ENCODE results near the gene ZBTB24.

The ZBTB24 gene

DNA sequence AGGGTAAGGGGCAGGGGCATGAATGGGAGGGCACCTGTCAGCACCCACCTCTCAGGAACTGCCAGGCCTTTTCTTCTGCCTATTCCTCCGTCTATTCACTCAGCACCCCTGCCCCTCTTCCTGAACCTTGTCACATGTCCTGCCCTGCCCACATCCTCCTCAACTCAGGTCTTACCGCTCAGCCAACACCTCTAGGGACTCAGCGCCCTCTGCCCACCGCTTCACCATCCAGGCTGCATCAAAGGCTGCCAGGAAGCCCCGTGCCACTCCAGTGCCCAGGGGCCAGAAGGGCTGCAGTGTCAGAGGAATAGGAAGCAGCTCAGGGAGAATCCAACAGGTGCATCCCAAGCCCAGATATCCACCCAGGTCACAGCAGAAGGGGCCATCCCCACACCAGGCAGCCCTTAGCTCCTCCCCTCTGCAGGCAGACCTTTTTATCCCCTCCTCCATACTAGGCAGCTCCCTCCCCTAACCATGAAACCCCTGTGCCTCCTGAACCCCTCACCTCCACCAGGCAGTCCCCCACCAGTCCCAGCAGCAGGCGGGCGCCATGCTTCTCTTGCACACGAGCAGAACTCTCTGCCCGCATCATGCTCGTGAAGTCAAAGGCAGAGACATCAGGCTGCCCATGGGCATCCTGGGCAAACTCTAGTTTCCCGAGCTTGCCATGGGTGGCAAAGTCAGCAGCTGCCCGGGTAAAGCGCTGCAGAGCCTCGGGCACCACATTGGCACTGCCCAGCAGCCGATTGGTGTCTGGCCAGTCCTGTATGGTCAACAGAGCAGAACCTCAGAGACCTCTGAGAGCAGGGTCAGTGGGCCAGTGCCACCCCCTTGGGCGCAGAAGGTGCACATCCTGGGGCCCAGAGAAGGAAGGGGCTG, 33.0 kb downstream of the ZBTB24 start:
- DNase-seq (ENCODE audit: low spot score), result peak; percentile 36

DNA sequence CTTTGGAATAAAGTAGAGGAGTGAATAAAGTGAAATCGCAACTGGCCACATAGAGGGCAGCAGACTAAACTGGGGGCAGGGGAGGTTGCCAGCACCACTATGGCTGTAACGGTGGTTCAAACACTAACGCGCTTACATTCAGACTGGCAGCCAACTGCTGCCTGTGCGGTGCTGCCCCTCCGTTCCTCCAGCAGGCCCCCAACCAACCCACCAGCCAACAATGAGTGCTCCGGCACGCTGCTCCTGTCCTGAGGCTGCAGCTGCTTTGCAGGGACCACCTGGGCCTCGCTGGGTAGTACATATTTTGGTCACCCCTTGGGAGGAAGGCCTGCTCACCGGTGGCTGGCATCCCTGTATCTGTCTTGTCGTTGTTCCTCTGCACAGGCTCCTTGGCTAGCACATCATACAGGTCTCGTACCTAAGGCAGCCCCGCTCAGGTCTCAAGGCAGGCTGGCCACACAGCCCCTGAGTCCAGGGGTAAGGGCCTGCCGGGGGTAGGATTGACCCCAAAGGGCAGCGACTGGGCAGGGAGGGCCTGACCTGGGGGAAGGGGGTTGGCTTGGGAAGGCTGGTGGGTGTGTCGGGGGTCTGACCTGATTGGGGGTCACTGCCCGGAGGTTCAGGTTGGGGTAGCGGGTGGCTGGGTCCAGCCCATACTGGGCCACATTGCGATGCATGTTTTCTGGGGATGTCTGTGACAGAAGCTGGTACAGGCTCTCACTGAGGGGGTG, 33.8 kb downstream of the ZBTB24 start:
- no peak for DNase-seq (ENCODE audit: low spot score)

DNA sequence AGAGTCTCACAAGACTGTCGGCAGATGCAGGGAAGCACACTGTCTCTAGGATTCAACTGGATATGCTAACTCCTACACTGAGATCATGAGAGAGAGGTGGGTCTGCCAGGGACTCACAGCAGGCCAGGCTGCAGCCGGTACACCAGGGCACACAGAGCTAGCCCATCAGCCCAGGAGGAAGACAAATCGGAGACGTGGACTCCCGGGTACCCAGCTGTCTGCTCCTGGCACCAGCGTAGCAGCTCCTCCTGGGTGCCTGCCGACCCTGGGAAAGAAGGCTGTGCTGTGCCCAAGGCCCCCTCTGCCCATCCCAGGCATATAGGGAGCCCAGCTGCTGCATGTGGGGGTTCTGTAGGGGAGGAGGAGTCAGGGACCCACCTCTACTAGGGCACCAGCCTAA, 34.4 kb downstream of the ZBTB24 start:
- DNase-seq (ENCODE audit: low spot score), result no peak

DNA sequence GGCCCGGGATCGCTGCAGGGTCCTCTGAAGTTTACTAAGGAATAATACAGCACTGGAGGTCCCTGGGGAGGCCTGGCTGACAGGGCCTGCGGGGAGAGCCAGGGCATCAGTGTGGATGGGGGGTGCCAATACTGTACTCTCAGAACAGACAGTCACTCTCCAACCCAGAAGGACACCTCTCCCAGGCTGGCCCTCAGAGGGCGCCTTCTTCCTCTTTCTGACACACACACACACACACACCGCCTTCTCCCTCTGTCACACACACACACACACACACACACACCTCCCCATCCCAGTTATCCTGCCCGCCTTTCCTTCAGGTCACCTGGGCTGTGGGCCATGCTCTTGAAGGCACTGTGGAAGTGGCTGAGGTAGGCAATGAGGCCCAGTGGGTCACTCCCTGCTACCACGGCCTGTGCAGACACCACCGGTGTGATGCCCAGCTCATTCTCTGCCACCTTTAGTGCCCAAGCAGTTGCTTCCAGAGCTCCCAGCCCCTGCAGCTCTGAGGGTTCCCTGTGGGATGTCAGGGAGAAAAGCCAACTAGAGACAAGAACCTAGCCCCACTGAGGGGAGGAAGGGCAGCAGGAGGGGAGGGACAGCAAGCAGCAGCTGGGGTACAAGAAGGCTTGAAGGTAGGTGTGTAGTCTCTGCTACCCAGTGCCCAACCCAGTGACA, 35.0 kb downstream of the ZBTB24 start:
- DNase-seq (ENCODE audit: low spot score), result no peak

DNA sequence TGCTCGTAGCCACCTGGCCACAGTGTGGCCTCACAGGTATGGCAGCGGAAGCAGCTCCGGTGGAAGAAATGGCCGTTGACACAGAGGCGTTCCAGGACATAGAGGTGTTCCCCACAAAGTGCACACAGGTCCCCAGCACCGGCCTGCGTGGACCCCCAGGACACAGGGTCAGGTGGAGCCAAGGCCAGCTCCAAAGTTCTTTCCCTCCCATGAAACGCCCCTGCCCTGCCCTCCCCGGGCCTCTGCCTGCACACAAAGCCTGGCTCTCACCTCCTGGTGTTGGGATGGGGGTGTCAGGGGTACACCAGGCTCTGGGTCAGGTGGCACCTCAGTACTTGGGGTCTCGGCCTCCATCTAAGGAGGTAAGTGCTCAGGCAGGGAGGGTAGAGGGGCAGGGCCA, 35.9 kb downstream of the ZBTB24 start:
- DNase-seq (ENCODE audit: low spot score), result no peak

DNA sequence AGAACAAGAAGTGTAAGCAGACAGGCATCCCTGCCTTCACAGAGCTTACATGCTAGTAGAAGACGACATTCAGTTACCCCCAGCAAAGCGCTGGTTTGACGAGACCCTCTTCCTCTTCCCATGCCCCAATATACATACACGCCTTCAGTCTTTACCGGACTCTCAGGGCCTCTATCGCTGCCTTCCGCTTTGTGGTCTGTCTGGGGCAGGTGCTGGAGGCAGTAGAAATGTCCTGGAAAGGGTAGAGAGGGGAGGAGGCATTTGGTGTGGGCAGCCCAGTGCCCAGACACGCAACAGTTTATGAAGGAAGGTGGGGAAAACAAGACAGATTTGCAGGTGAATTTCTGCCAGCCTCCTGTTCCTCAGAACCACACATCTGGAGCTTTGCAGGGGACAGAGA, 36.5 kb downstream of the ZBTB24 start:
- DNase-seq (ENCODE audit: low spot score), result no peak

DNA sequence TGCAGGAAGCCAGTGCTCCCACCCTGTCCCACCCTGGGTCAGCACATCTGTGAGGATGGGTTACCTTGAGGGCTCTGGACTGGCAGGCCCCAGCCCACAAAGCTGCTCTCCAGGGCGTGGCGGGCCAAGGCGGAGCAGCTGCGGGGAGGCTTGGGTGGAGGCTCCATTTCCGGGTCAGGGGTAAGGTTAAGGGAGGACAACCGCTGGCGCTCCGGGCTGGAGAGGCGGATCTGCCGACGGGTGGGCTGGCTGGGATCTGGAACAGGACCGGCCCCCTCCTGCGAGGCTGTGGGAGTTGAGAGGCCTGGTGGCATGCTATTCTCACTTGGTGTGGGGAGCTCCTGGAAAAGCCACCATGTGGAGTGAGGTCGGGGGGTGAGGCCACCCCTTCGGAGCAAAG, 36.9 kb downstream of the ZBTB24 start:
- DNase-seq (ENCODE audit: low spot score), result no peak

DNA sequence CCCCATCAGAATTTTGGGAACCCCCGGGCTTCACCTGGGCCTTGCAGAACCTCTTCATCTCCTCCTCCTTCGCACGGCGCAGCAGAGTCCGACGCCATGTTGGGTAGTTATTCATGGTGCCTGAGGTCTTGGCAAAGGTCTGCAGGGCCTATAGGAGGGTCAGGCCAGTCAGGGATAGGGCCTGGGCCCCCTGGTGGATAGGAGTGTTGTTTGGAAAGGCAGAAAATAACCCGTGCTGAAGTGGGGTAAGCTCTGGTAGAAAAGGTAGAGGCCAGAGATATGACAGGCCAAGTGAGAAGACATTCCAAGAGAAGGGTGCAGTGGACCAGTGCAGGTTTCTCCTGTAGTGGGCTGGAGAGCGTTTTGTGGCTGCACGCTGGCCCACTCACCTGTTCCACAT, 37.6 kb downstream of the ZBTB24 start:
- no peak for DNase-seq (ENCODE audit: low spot score)

DNA sequence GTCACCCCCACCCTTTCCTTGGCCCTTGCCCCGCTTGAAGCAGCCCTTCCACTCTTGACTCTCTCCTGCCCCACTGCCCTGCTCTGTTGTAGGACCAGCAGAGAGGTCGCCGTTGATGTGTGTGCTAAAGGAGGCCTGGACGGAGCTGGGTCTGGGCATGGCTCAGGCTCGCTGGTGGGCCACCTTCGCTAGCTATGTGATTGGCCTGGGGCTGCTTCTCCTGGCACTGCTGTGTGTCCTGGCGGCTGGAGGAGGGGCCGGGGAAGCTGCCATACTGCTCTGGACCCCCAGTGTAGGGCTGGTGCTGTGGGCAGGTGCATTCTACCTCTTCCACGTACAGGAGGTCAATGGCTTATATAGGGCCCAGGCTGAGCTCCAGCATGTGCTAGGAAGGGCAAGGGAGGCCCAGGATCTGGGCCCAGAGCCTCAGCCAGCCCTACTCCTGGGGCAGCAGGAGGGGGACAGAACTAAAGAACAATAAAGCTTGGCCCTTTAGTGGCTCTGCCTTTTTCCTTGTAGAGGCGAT, 39.5 kb downstream of the ZBTB24 start:
- no peak for DNase-seq (ENCODE audit: low spot score)

DNA sequence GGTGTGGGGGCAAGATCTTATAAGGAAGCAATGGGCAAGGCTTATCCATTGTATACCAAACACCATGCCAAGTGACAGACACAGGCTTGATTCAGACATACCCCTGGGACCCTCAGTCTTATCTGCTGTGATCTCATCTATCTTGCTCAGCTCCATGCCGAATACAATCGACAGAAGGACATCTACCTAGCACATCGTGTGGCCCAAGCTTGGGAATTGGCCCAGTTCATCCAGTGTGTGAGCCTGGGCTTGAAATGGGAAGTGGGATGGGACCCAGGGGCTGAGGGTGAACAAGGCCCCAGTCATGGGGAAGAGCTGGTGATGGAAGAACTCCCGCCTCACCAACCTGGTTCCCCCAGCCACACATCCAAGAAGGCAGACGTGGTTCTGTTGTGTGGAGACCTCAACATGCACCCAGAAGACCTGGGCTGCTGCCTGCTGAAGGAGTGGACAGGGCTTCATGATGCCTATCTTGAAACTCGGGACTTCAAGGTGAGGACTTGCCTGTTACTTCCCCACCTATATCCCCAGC, 40.6 kb downstream of the ZBTB24 start:
- DNase-seq (ENCODE audit: low spot score), result no peak

DNA sequence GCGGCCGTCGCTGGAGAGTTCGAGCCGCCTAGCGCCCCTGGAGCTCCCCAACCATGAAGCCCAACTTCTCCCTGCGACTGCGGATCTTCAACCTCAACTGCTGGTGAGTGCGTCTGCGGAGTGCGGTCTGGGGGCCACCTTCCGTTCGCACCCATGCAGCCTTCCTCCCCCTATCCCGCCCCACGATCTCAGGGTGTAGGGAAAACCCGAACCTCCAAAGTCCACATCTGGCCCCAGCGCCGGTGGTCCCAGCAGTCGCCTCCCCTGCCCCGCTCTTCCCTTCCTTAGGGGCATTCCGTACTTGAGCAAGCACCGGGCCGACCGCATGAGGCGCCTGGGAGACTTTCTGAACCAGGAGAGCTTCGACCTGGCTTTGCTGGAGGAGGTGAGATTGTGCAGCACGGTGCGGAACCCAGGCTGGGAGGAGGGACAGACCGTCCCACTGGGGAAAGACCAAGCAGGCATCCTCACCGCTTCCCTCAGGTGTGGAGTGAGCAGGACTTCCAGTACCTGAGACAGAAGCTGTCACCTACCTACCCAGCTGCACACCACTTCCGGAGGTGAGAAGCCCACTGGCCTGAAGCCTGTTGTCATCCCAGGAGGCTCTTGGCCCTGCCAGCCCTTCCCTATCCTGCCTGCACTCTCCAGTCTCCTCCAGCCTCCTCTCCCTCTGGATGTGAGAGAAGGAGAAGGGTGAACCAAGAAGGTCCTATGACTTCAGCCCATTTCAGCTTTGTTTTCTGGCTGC, 41.8 kb downstream of the ZBTB24 start:
- peak; percentile 44 for DNase-seq (ENCODE audit: low spot score)

DNA sequence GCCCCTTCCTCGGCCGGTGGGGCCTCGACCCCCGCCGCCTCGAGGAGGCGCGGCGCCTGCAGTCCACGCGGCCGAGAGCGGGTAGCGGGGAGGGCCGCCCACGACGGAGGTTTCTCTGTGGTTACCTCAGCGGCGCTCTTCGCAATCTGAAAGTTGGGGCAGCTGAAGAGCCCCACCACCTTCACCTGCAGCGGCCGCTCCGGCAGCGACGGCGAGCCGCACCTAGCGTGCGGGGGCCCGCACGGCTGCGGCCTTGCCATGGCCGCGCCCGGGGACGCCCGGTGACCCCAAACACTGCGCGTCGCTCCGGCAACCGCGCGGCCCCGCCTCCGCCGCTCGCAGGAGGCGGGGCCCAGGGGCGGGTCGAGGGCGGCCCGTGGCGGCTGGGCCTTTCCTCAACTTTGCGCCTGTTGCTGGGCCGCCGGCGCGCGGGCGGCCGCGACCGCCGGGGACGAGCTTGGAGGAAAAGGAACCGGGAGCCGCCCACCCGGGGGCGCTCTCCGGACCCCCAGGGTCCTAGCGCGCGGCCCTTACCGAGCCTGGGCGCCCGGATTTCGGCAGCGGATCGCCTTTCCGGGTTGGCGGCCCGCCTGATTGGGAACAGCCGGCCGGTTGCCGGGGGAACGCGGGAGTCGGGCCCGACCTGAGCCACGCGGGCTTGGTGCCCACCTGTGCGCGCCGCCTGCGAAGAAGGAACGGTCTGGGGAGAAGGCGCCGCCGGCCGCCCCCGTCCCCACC, 42.5 kb downstream of the ZBTB24 start, which contains the start of the genes PPIL6 and SMPD2:
PPIL6 (minus strand) TSS at position 298 of the 738 bp plus-strand sequence; CDS start at position 260, 38 bp downstream.
SMPD2 (plus strand) TSS at position 394 of the 738 bp plus-strand sequence. CDS start 398 bp downstream, outside the sequence.
- peak; percentile 85 for DNase-seq (ENCODE audit: low spot score)

DNA sequence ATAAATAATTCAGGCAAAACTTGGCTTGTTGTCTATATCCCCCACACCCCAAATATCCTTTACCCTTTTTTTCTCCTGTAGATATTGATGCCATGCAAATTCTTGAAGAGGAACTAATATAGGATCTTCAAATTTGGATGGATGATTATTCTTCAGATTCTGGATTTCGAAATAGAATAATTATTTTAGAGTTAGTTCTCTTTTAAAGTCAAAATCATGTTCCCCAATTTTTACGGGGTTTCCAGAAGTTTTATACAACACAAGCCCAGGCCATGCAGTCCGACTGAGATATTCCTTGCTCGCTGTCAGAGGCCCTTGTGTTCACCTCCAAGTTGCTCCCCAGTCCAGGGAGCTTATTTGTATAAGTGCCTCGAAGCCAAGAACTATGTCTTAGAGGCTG, 47.0 kb downstream of the ZBTB24 start:
- DNase-seq (ENCODE audit: low spot score), result no peak

DNA sequence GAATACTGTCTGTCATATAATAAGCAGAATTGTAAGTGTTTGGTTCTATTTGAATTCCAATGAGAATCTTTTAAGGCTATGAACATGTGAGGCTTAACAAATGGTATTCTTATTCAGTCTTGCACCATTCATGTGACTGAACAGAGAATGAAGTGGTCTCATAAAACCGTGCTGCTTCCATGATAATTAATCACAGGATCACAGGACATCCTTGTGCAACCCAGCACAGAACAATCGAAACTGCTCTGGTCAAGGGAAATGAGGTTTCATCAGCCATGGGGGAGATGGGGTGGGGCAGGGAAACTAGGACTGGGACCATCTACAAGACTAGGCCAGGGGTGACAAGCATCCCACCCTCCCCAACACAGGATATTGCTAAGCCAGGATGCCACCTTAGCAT, 48.6 kb downstream of the ZBTB24 start:
- DNase-seq (ENCODE audit: low spot score), result no peak

DNA sequence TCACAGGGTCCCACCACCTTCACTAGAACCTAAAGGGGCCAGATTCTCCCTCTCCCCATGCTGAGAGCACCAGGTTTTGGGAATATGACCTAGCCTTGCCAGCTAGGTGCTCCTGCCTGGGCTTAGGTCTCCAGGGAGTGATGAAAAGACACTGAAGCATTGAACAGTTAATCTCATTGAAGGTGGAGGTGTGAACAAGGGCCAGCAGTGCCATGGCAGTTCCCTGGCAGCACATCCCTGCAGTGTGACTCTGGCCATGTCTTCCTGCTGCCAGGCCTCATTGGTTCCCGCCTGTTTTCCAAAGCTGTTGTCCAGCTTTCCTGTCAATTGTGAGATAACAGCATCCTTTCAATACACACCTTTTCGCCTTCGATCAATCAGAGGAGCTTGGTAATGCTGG, 53.5 kb downstream of the ZBTB24 start:
- no peak for DNase-seq (ENCODE audit: low spot score)

DNA sequence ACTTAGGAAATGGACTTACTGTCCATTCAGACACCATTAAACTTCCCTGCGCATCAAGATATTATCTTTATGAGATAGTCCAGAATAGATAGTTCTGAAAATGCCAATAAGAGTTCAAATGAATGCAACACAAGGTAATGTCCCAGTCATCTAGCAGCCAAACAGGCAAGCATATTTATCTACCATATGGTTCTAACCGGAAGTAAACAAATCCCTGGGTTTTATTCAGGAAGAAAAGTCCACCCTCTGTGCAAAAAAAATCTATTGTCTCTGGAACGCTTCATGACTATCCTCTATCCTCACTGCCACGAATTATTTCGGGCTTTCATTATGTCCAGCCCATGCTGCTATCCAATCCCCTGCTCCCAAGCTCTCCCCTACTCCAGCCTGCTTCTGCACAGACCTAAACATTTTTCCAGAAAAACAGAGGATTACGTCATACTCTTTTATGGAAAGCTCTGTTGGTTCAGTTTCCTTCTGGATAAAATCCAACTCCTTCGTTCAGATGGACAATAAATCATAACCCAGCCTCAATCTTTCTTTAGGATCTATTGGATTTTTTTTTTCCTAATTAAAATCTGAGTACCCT, 54.0 kb downstream of the ZBTB24 start:
- no peak for DNase-seq (ENCODE audit: low spot score)

DNA sequence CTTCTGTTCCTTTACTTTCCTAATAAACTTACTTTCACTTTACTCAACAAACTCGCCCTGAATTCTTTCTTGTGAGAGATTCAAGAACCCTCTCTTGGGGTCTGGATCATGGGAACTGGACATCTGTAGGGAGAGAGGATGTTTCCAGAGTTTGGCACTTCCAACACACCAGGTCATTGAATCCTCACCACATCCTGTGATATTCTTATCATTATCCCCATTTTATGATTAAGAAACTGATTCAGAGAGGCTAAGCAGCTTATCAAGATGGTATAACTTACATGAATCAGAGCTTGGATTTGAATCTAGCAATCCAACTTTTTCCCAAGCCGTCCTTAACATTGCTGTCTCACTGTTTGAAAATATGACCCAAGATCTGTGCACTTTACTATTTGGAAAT, 58.1 kb downstream of the ZBTB24 start:
- DNase-seq (ENCODE audit: low spot score), result no peak

DNA sequence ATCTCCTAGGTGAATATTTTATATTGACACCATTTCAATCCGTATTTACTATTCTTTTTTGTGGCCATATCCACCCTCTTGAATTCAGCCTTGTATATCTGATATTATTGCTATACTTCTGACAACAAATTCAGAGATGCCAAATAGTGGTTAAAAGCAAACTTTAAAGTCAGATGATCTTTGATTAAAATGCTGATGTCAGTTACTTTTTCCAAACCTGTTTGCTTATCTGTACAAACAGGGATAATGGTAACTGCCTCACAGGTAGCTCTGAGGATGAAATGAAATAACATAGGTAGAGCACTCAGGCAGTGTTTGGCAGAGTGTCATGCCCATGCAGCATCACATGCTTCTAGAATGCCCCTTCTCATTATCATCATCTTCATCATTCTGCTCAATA, 61.8 kb downstream of the ZBTB24 start:
- no peak for DNase-seq (ENCODE audit: low spot score)

DNA sequence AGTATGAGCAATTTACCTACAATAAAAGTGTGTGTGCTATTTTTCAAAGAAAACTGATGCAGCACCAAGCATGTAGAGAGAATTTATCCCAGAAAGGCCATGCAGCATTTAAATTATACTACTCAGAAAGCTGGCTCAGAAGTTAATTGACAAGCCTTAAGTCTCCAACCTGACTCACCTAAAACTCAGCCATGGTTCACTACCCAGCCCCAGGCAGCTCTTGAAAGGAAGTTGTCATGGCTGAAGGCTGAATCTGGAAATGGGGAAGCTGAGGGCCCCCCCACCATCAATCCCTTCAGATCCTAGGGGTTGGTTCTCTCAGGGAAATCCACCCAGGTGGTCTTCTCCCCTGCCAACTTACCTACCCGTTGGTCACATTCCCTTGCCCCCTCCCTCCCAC, 62.3 kb downstream of the ZBTB24 start:
- DNase-seq (ENCODE audit: low spot score), result no peak

DNA sequence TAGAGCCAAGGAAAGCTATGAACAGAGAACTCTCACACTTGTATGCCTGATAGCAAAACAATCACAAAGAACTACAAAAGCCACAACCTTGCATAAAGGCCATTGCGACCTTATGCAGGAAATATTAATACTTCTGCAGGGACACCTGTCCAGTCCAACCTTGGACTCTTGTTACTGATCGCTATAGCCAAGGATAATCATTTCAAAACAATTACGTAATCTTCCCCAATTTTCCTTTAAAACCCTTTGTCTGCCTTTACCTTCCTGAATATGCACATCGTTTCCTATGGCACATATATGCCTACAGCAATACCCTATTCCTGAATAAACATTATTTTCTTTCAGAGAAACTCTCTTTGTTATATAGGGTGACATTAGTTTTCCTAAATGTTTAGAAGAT, 65.4 kb downstream of the ZBTB24 start:
- no peak for DNase-seq (ENCODE audit: low spot score)

All from CD4-positive, alpha-beta T cell treated with Interleukin-2 at 100 ng/mL for 4 hours (primary cell).